Bronchial epithelial cell (primary cell): ENCODE results near the gene NUBPL. TPM values are rescaled to one million over a fixed set of nuclear protein-coding genes. Genes with fewer than 3 reads are reported as not detected.

Experiments used
- DNase-seq: peaks from one replicate; pipeline ENCODE4 v3.0.0-alpha.2; 2010; ENCODE audit warnings: low read depth
- FAIRE-seq: peaks from 2 replicates; lab custom pipeline; 2011; peaks lifted over from hg19 to GRCh38; lab: Jason Lieb, UNC
- H3K27me3 ChIP-seq: 2 replicates; pipeline ENCODE4 v1.5.1; 2011; ENCODE audit warnings: low read length; ENCODE audit not compliant: control insufficient read depth, insufficient read depth
- H3K36me3 ChIP-seq: 2 replicates; pipeline ENCODE4 v1.5.1; 2011; ENCODE audit warnings: low read length; ENCODE audit not compliant: control insufficient read depth, insufficient read depth
- H3K4me3 ChIP-seq: 2 replicates; pipeline ENCODE4 v1.5.1; 2011; ENCODE audit warnings: mild to moderate bottlenecking, low read depth, low read length, control low read depth
- total RNA-seq: library from RNA; depleted of rRNA; stranded (reverse); fragments of >200 nt; gene quantifications from 2 replicates; pipeline ENCODE4 v1.2.1, GENCODE V29; 2014
- TF ChIP-seq, protein P1 (sequence below): IDR thresholded peaks from 2 replicates; pipeline ENCODE4 v1.5.1; 2011; ENCODE audit warnings: mild to moderate bottlenecking, moderate library complexity, low read length, control low read depth, inconsistent platforms; ENCODE audit not compliant: insufficient read depth, severe bottlenecking

Gene NUBPL
- total RNA-seq, 1 donor from 2014 or later: 12.4 TPM

DNA sequence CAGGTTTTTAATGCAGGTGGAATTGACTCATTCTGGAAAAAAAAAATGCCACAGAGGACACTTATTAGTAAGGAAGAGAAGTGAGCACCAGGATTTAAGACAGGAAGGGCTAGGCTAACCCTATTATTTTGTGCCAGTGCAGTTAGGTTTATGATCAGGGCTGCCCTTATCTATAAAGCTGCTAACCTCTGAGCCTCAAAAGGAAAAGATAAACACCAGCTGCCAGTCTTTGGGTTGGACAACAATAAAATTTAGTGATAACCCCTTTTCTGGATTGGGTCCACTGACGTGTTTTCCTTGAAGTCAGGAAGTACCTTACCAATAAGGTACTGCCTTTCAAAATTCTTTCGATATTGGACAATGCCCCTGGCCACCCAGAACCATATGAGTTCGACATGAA, 128.9 kb downstream of the NUBPL start:
- FAIRE-seq: no peak
- no peaks in the 10 kb centered on the region for H3K27me3 ChIP-seq
- no peak for DNase-seq
- no peaks in the 10 kb centered on the region for H3K36me3 ChIP-seq
- H3K4me3 ChIP-seq: no peak overlapping the region
- TF ChIP-seq, protein P1, sequence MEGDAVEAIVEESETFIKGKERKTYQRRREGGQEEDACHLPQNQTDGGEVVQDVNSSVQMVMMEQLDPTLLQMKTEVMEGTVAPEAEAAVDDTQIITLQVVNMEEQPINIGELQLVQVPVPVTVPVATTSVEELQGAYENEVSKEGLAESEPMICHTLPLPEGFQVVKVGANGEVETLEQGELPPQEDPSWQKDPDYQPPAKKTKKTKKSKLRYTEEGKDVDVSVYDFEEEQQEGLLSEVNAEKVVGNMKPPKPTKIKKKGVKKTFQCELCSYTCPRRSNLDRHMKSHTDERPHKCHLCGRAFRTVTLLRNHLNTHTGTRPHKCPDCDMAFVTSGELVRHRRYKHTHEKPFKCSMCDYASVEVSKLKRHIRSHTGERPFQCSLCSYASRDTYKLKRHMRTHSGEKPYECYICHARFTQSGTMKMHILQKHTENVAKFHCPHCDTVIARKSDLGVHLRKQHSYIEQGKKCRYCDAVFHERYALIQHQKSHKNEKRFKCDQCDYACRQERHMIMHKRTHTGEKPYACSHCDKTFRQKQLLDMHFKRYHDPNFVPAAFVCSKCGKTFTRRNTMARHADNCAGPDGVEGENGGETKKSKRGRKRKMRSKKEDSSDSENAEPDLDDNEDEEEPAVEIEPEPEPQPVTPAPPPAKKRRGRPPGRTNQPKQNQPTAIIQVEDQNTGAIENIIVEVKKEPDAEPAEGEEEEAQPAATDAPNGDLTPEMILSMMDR: no peak

DNA sequence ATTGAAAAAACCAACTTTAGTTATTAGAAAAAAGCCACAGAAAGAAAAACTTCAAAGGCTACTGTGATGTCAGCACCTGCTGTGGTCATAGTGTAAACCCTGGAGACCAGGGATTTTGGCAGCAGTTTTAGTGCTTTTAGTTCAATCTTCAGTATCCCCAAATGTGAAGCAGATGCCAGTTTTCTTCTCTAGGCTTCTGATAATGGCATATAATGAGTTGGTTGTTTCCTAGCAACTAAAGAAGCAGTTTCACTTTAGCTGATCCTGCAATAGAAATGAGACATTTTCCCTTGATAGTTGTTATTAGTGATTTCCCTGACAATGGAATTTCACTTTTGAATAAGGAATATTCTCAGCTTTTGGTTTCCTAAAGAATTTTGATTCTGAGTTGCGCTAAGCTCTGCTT, 131.2 kb downstream of the NUBPL start:
- Histone ChIP-seq H3K27me3 (no peaks in the 10 kb centered on the region), H3K36me3 (no peaks in the 10 kb centered on the region), H3K4me3 (no peak overlapping the region)
- TF ChIP-seq, protein P1: no peak
- no peak for FAIRE-seq
- no peak for DNase-seq

DNA sequence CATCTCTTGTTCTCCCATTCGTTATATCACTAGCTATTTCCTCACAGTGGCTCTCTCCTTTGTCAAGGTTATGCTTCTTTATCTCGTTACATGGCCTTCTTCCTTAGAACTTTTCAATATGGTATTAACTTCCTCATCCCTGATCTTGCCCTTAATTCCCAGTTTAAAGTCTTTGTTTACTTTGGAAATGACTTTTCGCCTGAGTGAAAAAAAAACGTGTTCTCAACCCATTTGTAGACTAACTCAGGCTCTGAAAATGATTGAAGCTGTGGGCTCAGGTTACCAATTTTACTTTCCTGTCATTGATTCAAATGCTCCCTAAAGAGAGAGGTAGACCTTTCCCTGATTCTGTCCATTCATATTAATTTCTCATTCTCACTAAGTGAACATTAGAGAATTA, 135.2 kb downstream of the NUBPL start:
- H3K4me3 ChIP-seq: no peak overlapping the region
- TF ChIP-seq, protein P1: no peak
- H3K36me3 ChIP-seq: no peaks in the 10 kb centered on the region
- FAIRE-seq (no peak), DNase-seq (no peak)
- H3K27me3 ChIP-seq: no peaks in the 10 kb centered on the region

DNA sequence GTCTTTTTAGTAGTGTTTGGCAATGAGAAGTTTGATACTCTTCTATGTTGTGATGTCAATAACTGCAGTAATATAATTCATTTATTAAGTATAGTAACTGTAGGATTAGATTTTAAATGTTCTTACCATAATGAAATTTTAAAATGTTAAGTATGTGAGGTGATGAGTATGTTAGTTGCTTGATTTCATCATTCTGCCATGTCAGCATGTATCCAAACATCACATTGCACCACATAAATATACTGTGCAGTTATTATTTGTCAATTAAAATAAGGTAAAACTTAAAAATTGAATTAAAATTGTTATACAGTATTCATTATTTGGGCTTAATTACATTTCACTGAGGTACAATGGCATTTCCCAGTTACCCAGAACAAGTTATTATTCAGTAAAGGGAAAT, 138.6 kb downstream of the NUBPL start:
- TF ChIP-seq, protein P1: no peak
- Histone ChIP-seq H3K36me3 (no peaks in the 10 kb centered on the region), H3K4me3 (no peak overlapping the region), H3K27me3 (no peaks in the 10 kb centered on the region)
- DNase-seq (no peak), FAIRE-seq (no peak)

DNA sequence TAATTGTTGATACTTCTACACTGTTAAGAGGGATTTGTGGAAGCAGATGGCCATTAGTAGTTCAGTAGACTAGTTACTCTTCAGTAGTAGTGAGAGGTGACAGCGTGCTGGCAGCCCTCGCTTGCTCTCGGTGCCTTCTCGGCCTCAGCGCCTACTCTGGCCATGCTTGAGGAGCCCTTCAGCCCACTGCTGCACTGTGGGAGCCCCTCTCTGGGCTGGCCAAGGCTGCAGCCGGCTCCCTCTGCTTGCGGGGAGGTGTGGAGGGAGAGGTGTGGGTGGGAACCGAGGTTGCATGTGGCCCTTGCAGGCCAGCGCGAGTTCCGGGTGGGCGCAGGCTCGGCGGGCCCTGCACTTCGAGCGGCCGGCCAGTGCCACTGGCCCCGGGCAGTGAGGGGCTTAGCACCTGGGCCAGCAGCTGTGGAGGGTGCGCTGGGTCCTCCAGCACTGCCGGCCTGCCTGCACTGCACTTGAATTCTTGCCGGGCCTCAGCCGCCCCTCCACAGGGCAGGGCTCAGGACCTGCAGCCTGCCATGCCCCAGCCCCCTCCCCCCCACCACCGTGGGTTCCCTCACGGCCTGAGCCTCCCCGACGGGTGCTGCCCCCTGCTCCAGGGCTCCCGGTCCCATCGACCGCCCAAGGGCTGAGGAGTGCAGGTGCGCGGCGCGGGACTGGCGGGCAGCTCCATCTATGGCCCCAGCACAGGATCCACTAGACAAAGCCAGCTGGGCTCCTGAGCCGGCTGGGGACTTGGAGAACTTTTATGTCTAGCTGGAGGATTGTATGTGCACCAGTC, 139.3 kb downstream of the NUBPL start:
- no peaks in the 10 kb centered on the region for H3K36me3 ChIP-seq
- DNase-seq (no peak), FAIRE-seq (no peak)
- no peaks in the 10 kb centered on the region for H3K27me3 ChIP-seq
- TF ChIP-seq, protein P1: no peak
- no peak overlapping the region for H3K4me3 ChIP-seq

DNA sequence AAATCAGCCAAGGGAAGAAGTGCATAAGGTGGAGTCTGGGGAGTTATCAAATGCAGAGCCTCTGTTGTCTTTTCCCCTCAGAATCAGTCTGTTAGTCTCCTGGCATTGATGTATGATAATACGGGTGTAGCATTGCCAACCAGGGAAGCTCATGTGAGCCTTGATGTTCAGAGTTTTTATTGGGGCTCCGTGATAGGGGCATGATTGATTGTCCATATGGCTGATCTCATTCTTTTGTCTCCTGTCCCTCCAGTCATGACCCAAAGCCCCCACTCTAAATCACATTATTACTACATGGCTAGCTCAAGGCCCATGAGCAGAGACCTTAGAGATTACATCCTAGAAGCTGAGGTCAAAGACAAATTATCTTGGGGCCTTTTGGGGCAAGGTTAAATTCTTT, 140.9 kb downstream of the NUBPL start:
- H3K27me3 ChIP-seq: no peaks in the 10 kb centered on the region
- TF ChIP-seq, protein P1: no peak
- H3K36me3 ChIP-seq: no peaks in the 10 kb centered on the region
- no peak overlapping the region for H3K4me3 ChIP-seq
- no peak for DNase-seq
- no peak for FAIRE-seq
